H1 (cell line): ENCODE results near the gene EFCAB6. TPM values are rescaled to one million over a fixed set of nuclear protein-coding genes. Genes with fewer than 3 reads are reported as not detected.
A peak's percentile ranks its signal among the peaks of the same experiment; 100 is the strongest.

Experiments
- CTCF ChIA-PET: fragments of 300-600 bp; sonication (Branson Sonifier 250); formaldehyde crosslinking; loops from one replicate; lab custom pipeline; 2021; ENCODE audit not compliant: partially characterized antibody; lab: Charles Lee
- POLR2A ChIA-PET: fragments of 300-600 bp; sonication (Branson Sonifier 250); formaldehyde crosslinking; loops from one replicate; lab custom pipeline; 2021; ENCODE audit warnings: inconsistent platforms; ENCODE audit not compliant: partially characterized antibody; lab: Charles Lee
- DNase-seq, 2 experiments: peaks; one replicate each; pipeline versions ENCODE4 v3.0.0 to v3.0.0-alpha.2; 2010 to 2022; ENCODE audit warnings: low spot score in 2 of 2, low read depth in 1 of 2, mixed read lengths in 1 of 2
- FAIRE-seq: peaks from 2 replicates; lab custom pipeline; 2011; peaks lifted over from hg19 to GRCh38; lab: Jason Lieb, UNC
- H2AFZ ChIP-seq: 2 replicates; pipeline ENCODE4 v1.8.1; 2012; ENCODE audit warnings: low read length, inconsistent platforms
- H2AK5ac ChIP-seq: 2 replicates; pipeline ENCODE4 v1.6.1; 2013; ENCODE audit warnings: low read depth, low read length
- H2BK120ac ChIP-seq: replicated peaks from 2 replicates; pipeline ENCODE3; 2013; ENCODE audit warnings: low read depth, low read length, inconsistent platforms
- H2BK12ac ChIP-seq: 2 replicates; pipeline ENCODE4 v1.6.1; 2013; ENCODE audit warnings: low read depth, low read length
- H2BK15ac ChIP-seq: 2 replicates; pipeline ENCODE4 v1.6.1; 2013; ENCODE audit warnings: low read length
- H2BK20ac ChIP-seq: 2 replicates; pipeline ENCODE4 v1.6.1; 2013; ENCODE audit warnings: low read length
- H2BK5ac ChIP-seq: 2 replicates; pipeline ENCODE4 v1.6.1; 2013; ENCODE audit warnings: low read depth, low read length
- H3K14ac ChIP-seq: 2 replicates; pipeline ENCODE4 v1.6.1; 2013; ENCODE audit warnings: inconsistent platforms; ENCODE audit not compliant: insufficient read length
- H3K18ac ChIP-seq: 2 replicates; pipeline ENCODE4 v1.6.1; 2013; ENCODE audit warnings: low read length; ENCODE audit errors: extremely low read depth
- H3K23ac ChIP-seq: 2 replicates; pipeline ENCODE4 v1.6.1; 2013; ENCODE audit warnings: inconsistent platforms; ENCODE audit not compliant: insufficient read length
- H3K23me2 ChIP-seq: 2 replicates; pipeline ENCODE4 v1.6.1; 2013; ENCODE audit warnings: low read depth, low read length
- H3K27ac ChIP-seq: 2 replicates; pipeline ENCODE4 v1.6.1; 2011; ENCODE audit warnings: low read depth, low read length, inconsistent platforms
- H3K27me3 ChIP-seq, 4 experiments: replicated peaks in 1 of 4; 1 replicate in 1 of 4; 2 replicates in 3 of 4; pipeline versions ENCODE4 v1.6.1 to v1.8.1; 2011 to 2013; ENCODE audit warnings: low read length in 3 of 4, mild to moderate bottlenecking in 3 of 4, inconsistent platforms in 2 of 4, mixed read lengths in 2 of 4, moderate library complexity in 1 of 4; ENCODE audit not compliant: control insufficient read depth in 3 of 4, insufficient read depth in 3 of 4; ENCODE audit errors: extremely low read depth in 1 of 4
- H3K36me3 ChIP-seq, 4 experiments: 2 replicates each; pipeline versions ENCODE4 v1.6.1 to v1.8.1; 2011 to 2013; ENCODE audit warnings: mild to moderate bottlenecking in 4 of 4, low read length in 3 of 4, moderate library complexity in 2 of 4, control low read depth in 1 of 4, inconsistent platforms in 1 of 4; ENCODE audit not compliant: insufficient read depth in 4 of 4, control insufficient read depth in 2 of 4
- H3K4ac ChIP-seq: replicated peaks from 2 replicates; pipeline ENCODE3; 2013; ENCODE audit warnings: low read length, low read depth, mixed read lengths, inconsistent platforms; ENCODE audit not compliant: insufficient read length
- H3K4me1 ChIP-seq, 4 experiments: replicated peaks in 1 of 4; 1 replicate in 1 of 4; 2 replicates in 3 of 4; pipeline versions ENCODE4 v1.6.1 to v1.8.1; 2011 to 2013; ENCODE audit warnings: low read length in 3 of 4, inconsistent platforms in 2 of 4, mixed read lengths in 1 of 4; ENCODE audit not compliant: insufficient read depth in 4 of 4, control insufficient read depth in 3 of 4
- H3K4me2 ChIP-seq, 2 experiments: 2 replicates each; pipeline versions ENCODE4 v1.6.1 to v1.8.1; 2011 to 2013; ENCODE audit warnings: low read depth in 2 of 2, low read length in 2 of 2, control low read depth in 1 of 2, inconsistent platforms in 1 of 2, mild to moderate bottlenecking in 1 of 2; ENCODE audit not compliant: insufficient read depth in 1 of 2
- H3K4me3 ChIP-seq, 4 experiments: fragments of 200-600, 300-600 bp in 1 of 4; sonication (generic), shearing (Covaris generic), sonication (Bioruptor Twin) in 1 of 4; 2 replicates each; pipeline versions ENCODE4 v1.5.1 to v1.8.1; 2011 to 2016; ENCODE audit warnings: low read length in 4 of 4, low read depth in 3 of 4, control low read depth in 2 of 4, inconsistent platforms in 2 of 4, mild to moderate bottlenecking in 2 of 4, mixed read lengths in 1 of 4, moderate library complexity in 1 of 4; ENCODE audit not compliant: insufficient read depth in 2 of 4; ENCODE audit errors: extremely low read depth in 1 of 4
- H3K56ac ChIP-seq: replicated peaks from 2 replicates; pipeline ENCODE3; 2013; ENCODE audit warnings: low read depth, mild to moderate bottlenecking, mixed read lengths, low read length, inconsistent platforms; ENCODE audit not compliant: insufficient read length
- H3K79me1 ChIP-seq: 2 replicates; pipeline ENCODE4 v1.6.1; 2013; ENCODE audit warnings: low read depth, low read length, control low read depth
- H3K79me2 ChIP-seq, 2 experiments: 2 replicates each; pipeline versions ENCODE4 v1.6.1 to v1.8.1; 2012 to 2013; ENCODE audit warnings: low read length in 2 of 2, mild to moderate bottlenecking in 2 of 2, inconsistent platforms in 1 of 2; ENCODE audit not compliant: insufficient read depth in 2 of 2, control insufficient read depth in 1 of 2
- H3K9ac ChIP-seq, 4 experiments: replicated peaks in 1 of 4; 1 replicate in 1 of 4; 2 replicates in 3 of 4; pipeline versions ENCODE4 v1.6.1 to v1.8.1; 2011 to 2013; ENCODE audit warnings: low read depth in 3 of 4, low read length in 3 of 4, control low read depth in 2 of 4, mild to moderate bottlenecking in 2 of 4, moderate library complexity in 2 of 4, inconsistent platforms in 1 of 4; ENCODE audit errors: extremely low read depth in 1 of 4
- H3K9me3 ChIP-seq, 2 experiments: 2 replicates each; pipeline versions ENCODE4 v1.6.1 to v1.8.1; 2012 to 2013; ENCODE audit warnings: mild to moderate bottlenecking in 2 of 2, moderate library complexity in 2 of 2, control low read depth in 1 of 2, inconsistent platforms in 1 of 2, low read depth in 1 of 2, low read length in 1 of 2, mixed read lengths in 1 of 2; ENCODE audit not compliant: insufficient read depth in 2 of 2
- H4K20me1 ChIP-seq, 2 experiments: replicated peaks in 1 of 2; 2 replicates each; pipeline versions ENCODE3 to v1.8.1; 2011 to 2013; ENCODE audit warnings: inconsistent platforms in 2 of 2, low read length in 2 of 2, mild to moderate bottlenecking in 1 of 2; ENCODE audit not compliant: insufficient read depth in 2 of 2, control insufficient read depth in 1 of 2
- H4K5ac ChIP-seq: 2 replicates; pipeline ENCODE4 v1.6.1; 2013; ENCODE audit warnings: low read length, low read depth, mixed read lengths, inconsistent platforms; ENCODE audit not compliant: insufficient read length
- H4K8ac ChIP-seq: 2 replicates; pipeline ENCODE4 v1.8.0; 2013; ENCODE audit warnings: mild to moderate bottlenecking, moderate library complexity, low read length, inconsistent platforms; ENCODE audit not compliant: insufficient read depth; ENCODE audit errors: extremely low read depth
- H4K91ac ChIP-seq: replicated peaks from 2 replicates; pipeline ENCODE3; 2013; ENCODE audit warnings: low read length, mixed read lengths, inconsistent platforms; ENCODE audit not compliant: insufficient read length
- ASH2L ChIP-seq: fragments of 200-600, 300-600 bp; sonication (generic); IDR thresholded peaks from one replicate; pipeline ENCODE4 v1.7.1; 2017; ENCODE audit warnings: low read length
- CBX5 ChIP-seq: fragments of 300-800, 300-1000 bp; sonication (generic); IDR thresholded peaks from 2 replicates; pipeline ENCODE4 v1.7.1; 2016; ENCODE audit warnings: antibody characterized with exemption, low read length, low read depth
- CEBPB ChIP-seq: IDR thresholded peaks from 2 replicates; pipeline ENCODE4 v1.6.1; 2012; ENCODE audit warnings: low read depth, low read length
- FOSL1 ChIP-seq: IDR thresholded peaks from 2 replicates; pipeline ENCODE4 v1.6.1; 2011; ENCODE audit warnings: mild to moderate bottlenecking, low read depth, low read length, moderate library complexity; ENCODE audit not compliant: insufficient read depth
- PHF8 ChIP-seq: fragments of 200-600 bp; sonication (generic); conservative IDR thresholded peaks from 2 replicates; pipeline ENCODE4 v1.7.1; 2012; ENCODE audit warnings: low read depth, mild to moderate bottlenecking, inconsistent platforms, low read length, moderate library complexity
- POLR2A ChIP-seq, 2 experiments: IDR thresholded peaks; 1 replicate in 1 of 2; 2 replicates in 1 of 2; pipeline ENCODE4 v1.6.1; 2011; ENCODE audit warnings: low read depth in 2 of 2, low read length in 2 of 2, mild to moderate bottlenecking in 2 of 2; ENCODE audit errors: control extremely low read depth in 1 of 2
- RFX5 ChIP-seq: IDR thresholded peaks from 2 replicates; pipeline ENCODE4 v1.6.1; 2011; ENCODE audit warnings: low read depth, low read length, improper control_type of control experiment, borderline replicate concordance
- RXRA ChIP-seq: IDR thresholded peaks from 2 replicates; pipeline ENCODE4 v1.6.1; 2011; ENCODE audit warnings: low read depth, mild to moderate bottlenecking, low read length, moderate library complexity; ENCODE audit not compliant: insufficient read depth
- SIRT6 ChIP-seq: IDR thresholded peaks from one replicate; pipeline ENCODE4 v1.7.1; 2012; ENCODE audit warnings: low read length, inconsistent platforms
- SP1 ChIP-seq: IDR thresholded peaks from 2 replicates; pipeline ENCODE4 v1.6.1; 2011; ENCODE audit warnings: low read depth, low read length
- TAF1 ChIP-seq: IDR thresholded peaks from 2 replicates; pipeline ENCODE4 v1.6.1; 2011; ENCODE audit warnings: mild to moderate bottlenecking, low read depth, low read length
- TAF7 ChIP-seq: optimal IDR thresholded peaks from 2 replicates; pipeline ENCODE3; 2011; ENCODE audit warnings: low read depth, mild to moderate bottlenecking, inconsistent platforms, low read length, moderate library complexity, borderline replicate concordance
- WGBS, 2 experiments: shearing (Covaris generic) in 1 of 2; methylation state at CpG; one replicate each; pipeline versions ENCODE4 v1.1.6 to v1.1.7; 2013 to 2015; ENCODE audit warnings: low lambda C conversion rate in 2 of 2, mixed read lengths in 2 of 2, inconsistent platforms in 1 of 2, low coverage in 1 of 2, missing lambda C conversion rate in 1 of 2; ENCODE audit not compliant: insufficient replicate concordance in 2 of 2, insufficient coverage in 1 of 2, insufficient read length in 1 of 2; ENCODE audit errors: extremely low coverage in 1 of 2, missing lambda C conversion rate in 1 of 2; 5-methylcytosine and 5-hydroxymethylcytosine counted together
- polyA plus RNA-seq, 7 experiments: library from polyadenylated mRNA; depleted of rRNA in 3 of 7; stranded (reverse) in 5 of 7; unstranded in 2 of 7; fragments of >200 nt in 5 of 7; fragments of 200-250 nt in 2 of 7; gene quantifications; 1 replicate in 5 of 7; 2 replicates in 1 of 7; 4 replicates in 1 of 7; pipeline versions ENCODE4 v1.2.1 to v1.2.3, GENCODE V29; 2011 to 2013; ENCODE audit warnings: missing spikeins in 2 of 7, mixed read lengths in 2 of 7
- total RNA-seq: library from RNA; stranded (reverse); fragmentation: NEBNext Ultra II Directional; extraction: Animal tissue kit (Norgen Biotek cat#: 25700); gene quantifications from 2 replicates; pipeline ENCODE4 v1.2.1, GENCODE V29; 2021

Gene EFCAB6
- total and polyA plus RNA-seq, 2 of the 8 experiments (the other 6 are each of a cell fraction or from before 2014, with no cell fraction given), result 0.32 to 1.7 TPM

- no peaks in the 10 kb centered on the region for H3K9me3 ChIP-seq
- H3K79me2 ChIP-seq, result no peaks in the 10 kb centered on the region
- no peak overlapping the region for H3K27ac ChIP-seq
- no peak overlapping the region for H2BK20ac ChIP-seq
- H3K27me3 ChIP-seq, result no peaks in the 10 kb centered on the region
- H2BK15ac ChIP-seq, result 0 out of 2 replicates have a peak overlapping the region, but pooled peaks have one; percentile 23
- H3K56ac ChIP-seq, result no peak overlapping the region
- H2BK120ac ChIP-seq, result no peak overlapping the region
- no peak overlapping the region for H3K4me3 ChIP-seq
- no peak overlapping the region for H3K9ac ChIP-seq
- H3K36me3 ChIP-seq, result peaks cover 0 to 4% (median under 1%) of the 10 kb centered on the region in 4 experiments; a peak in 1 of 8 replicates
- H2BK5ac ChIP-seq, result no peak overlapping the region
- H4K5ac ChIP-seq, result no peak overlapping the region
- FAIRE-seq (no peak), DNase-seq (peak in 1 of 2 experiments; percentile 46)
- H2BK12ac ChIP-seq, result 0 out of 2 replicates have a peak overlapping the region, but pooled peaks have one; percentile 5
- CTCF ChIA-PET, result interaction anchor here (1.4 kb wide), 1 partner anchor 64 kb away, joined by 6 read pairs; no protein-coding TSS in a partner anchor
- no peak overlapping the region for H2AK5ac ChIP-seq
- peaks cover 0 to 23% (median 15%) of the 10 kb centered on the region in 4 experiments; a peak in 6 of 7 replicates for H3K4me1 ChIP-seq
- no peak overlapping the region for H4K91ac ChIP-seq
- 86% methylated on average over 17 of the region's 18 CpGs; no CpG with 5 or more reads in 1 of the 2 experiments for WGBS, 2 experiments
- H4K8ac ChIP-seq, result peak overlapping the region; percentile 36; the same call in 1 of the 2 replicates
- no peak overlapping the region for H3K23ac ChIP-seq
- POLR2A ChIA-PET, result interaction anchor here (3.1 kb wide), 1 partner anchor 9 kb away, joined by 20 read pairs; the partner anchor contains the start of gene EFCAB6
- no peak overlapping the region for H3K18ac ChIP-seq
- peaks cover 0 to 8% of the 10 kb centered on the region in 2 experiments for H4K20me1 ChIP-seq
- no peak overlapping the region for H3K14ac ChIP-seq
- H2AFZ ChIP-seq, result no peak overlapping the region
- H3K4ac ChIP-seq, result no peak overlapping the region
- no peak overlapping the region for H3K4me2 ChIP-seq
- H3K23me2 ChIP-seq, result no peaks in the 10 kb centered on the region; the same call in 1 of the 2 replicates
- H3K79me1 ChIP-seq, result no peaks in the 10 kb centered on the region
- TF ChIP-seq POLR2A (IDR thresholded peaks at IDR 0.05; ENCODE audit: control extremely low read depth in 1 of 2, low read depth in 2 of 2, low read length in 2 of 2) (no peak), ASH2L (no peak), FOSL1 (no peak), TAF7 (no peak), SIRT6 (no peak), SP1 (no peak), PHF8 (no peak), RFX5 (no peak), CBX5 (no peak), RXRA (no peak), TAF1 (no peak), CEBPB (no peak)
Measured at GRCh38 chr22:43820651-43821305, 8.7 kb upstream of the EFCAB6 start.
